Activated CD8-positive, alpha-beta memory T cell treated with anti-CD3 and anti-CD28 coated beads for 24 hours (primary cell): Measurements from ENCODE around the gene FNDC8.
"Not testable (repeated sequence)": the region's sequence is repeated elsewhere in the genome, so short reads cannot be mapped to it uniquely, and the experiment has no call there.

Experiments
- DNase-seq: peaks from one replicate; pipeline ENCODE4 v3.0.0-alpha.2; 2020

The FNDC8 gene

DNA sequence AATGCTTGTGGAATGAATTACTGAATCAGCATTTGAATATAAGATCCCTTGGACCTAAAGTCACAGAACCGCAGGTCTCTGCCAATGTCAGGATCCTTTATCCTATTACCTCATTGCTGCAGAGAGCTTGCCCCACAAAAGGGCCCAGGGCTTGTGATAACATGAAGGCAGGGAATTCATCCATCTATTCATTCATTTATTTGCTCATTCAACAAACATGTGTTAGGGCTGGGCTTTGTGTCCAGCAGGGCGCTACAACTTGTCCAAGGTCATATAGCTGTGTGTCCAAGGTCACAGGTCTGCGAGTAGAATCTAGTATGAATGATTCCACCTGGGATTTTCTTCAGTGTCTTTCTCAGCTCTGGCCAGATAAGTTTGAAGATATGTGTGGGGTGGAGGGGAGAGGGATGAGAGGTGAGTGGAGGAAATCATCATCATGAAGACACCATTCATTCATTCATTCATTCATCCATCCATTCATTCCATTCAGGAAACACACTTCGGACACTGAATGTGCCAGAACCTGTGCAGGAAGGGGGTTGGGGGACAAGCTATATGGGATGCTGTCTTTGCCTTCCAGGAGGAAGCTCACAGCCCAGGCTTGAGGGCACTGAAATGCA, 24.9 kb downstream of the FNDC8 start:
- DNase-seq = no peak

DNA sequence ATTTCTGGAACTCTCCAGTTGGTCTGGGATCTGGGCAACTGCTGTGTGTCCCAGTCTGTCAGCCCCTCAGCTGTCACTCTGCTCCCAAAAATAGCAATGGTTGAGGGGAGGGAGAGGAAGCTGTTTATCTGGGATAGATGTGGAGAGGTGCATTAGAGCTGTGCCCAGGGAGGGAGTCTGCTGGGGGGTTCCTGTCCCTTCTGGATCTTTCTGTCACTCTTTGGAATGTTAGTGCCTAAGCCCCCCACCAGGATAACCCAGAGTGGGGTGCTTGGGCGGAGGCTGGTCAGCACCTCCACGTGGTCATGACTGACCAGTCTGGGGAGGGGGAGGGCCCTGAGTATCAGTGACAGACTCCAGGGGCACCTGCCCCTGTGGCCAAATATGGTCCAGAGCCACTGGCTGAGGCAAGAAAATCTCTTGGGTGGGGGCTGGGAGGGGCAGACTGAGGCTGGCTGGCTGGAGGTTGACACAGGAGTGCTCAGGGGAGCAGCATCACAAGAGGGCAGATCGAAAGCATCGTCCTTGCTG, 26.0 kb downstream of the FNDC8 start, which contains the start of gene UNC45B:
UNC45B (plus strand) TSS at position 443 of the 531 bp plus-strand sequence. CDS start 447 bp downstream, outside the sequence.
- no peak for DNase-seq

DNA sequence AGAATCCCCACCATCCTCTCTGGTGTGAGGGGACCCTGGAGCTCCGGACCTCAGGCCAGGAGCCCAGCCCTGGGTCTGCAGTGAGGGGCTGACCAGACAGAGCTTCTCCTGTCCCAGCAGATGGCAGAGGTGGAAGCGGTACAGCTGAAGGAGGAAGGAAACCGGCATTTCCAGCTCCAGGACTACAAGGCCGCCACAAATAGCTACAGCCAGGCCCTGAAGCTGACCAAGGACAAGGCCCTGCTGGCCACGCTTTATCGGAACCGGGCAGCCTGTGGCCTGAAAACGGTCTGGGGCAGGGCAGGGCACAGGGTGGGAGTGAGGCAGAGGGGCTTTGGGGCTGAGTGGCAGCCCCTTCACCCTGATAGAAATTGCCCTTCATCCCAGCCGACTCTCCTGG, 26.7 kb downstream of the FNDC8 start:
- DNase-seq = no peak

DNA sequence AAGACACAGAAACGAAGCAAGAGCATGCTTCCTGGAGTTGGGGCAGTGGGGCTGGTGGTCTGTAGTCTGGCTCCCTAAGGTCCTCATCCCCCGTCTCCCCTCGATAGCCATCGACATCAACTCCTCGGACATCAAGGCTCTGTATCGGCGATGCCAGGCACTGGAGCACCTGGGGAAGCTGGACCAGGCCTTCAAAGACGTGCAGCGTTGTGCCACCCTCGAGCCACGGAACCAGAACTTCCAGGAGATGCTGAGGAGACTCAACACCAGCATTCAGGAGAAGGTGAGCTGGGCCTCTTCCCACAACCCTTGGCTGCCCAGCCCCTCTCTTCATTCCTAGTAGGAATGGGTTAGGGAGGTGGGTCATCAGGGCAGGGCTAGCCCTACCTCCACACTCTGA, 28.5 kb downstream of the FNDC8 start:
- DNase-seq = no peak

GRCh38 chr17:35151080-35151479, 29.7 kb downstream of the FNDC8 start:
- DNase-seq = not testable (repeated sequence)

GRCh38 chr17:35152421-35153140, 31.2 kb downstream of the FNDC8 start:
- DNase-seq = no peak

DNA sequence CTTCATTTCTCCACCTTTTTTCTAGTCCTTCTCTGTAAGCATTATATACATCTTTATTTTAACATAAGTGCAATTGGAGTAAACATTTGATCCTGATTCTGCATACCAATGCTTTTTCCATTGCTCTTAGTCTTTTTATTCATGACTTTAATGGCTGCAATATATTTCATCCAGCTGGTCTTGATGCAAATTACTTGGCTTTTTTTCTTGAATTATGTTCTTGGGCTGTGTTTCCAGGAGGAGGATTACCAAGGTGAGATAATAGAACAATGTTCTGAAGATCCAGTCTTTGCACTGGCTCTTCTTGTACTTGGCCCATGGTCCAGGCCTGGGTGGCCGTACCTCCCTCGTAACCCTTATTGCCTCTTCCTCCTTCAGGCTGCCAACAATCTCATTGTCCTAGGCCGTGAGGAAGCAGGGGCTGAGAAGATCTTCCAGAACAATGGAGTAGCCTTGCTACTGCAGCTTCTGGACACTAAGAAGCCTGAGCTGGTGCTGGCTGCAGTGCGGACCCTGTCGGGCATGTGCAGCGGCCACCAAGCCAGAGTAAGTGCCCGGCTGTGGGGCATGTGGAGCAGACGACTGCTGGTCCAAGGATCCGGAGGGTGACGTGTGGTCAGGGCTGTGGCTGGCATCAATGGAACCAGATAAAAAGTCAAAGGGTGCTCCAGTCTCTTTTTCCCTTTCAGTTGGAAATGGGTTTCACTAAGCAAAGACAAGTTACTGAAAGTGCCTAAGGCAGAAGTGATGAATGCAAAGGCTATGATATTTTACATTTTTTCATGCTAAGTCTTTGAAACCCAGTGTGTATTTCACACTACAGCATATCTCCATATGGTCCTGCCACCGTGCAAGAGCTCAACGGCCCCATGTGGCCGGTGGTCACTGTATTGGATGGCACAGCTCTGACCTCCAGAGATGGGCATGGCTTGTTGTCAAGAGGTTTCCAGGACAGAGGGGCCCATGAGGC, 33.1 kb downstream of the FNDC8 start:
- DNase-seq = no peak

GRCh38 chr17:35155246-35155645, 33.8 kb downstream of the FNDC8 start:
- no peak for DNase-seq

DNA sequence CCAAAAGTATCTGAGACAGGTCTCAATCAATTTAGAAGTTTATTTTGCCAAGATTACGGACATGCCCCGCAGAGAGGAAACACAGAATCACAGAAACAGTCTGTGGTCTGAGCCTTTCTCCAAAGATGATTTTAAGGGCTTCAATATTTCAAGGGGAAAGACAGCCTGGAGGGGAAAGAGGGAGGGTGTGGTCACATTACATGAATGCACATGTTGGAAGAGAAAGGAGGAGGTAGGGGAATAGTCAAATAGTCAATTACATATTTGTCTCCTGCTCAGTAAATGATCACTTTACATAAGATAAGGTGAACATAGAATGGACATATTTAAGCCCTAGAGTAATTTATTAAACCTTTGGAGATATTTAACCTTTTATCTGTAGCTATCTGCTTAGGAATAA, 38.5 kb downstream of the FNDC8 start:
- no peak for DNase-seq

DNA sequence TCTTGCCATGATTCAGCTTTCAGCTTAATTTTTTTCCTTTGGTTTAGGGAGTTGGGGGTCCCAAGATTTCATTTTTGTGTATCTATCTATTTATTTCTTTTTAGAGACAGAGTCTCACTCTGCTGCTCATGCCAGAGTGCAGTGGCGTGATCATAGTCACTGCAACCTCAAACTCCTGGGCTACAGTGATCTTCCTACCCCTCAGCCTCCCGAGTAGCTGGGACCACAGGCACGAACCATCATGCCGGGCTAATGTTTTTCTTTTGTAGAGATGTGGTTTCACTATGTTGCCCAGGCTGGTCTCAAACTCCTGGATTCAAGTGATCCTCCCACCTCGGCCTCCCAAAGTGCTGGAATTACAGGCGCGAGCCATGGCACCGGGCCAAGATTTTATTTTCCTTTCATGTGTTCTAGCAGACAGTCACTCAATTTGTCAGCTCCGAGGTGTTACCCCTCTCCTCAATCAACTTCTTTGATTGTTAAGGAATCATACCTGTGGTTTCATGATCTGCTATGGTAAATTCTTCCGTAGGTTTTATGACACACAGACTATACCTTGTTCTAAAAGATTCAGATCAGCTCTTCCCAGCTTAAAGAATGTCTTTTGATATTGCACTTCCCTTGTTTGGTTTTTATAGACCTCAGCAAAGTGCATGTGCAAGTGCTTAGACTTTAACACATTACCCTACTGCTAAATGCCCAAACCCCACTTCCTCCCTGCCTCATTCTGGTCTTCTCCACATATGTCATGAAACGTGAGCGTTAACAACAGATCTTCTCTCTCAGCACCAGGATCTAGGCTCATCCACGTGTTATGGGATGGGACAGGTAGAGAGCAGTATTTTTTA, 39.2 kb downstream of the FNDC8 start:
- DNase-seq = peak; percentile 74

GRCh38 chr17:35161281-35161761, 39.9 kb downstream of the FNDC8 start:
- DNase-seq = no peak

DNA sequence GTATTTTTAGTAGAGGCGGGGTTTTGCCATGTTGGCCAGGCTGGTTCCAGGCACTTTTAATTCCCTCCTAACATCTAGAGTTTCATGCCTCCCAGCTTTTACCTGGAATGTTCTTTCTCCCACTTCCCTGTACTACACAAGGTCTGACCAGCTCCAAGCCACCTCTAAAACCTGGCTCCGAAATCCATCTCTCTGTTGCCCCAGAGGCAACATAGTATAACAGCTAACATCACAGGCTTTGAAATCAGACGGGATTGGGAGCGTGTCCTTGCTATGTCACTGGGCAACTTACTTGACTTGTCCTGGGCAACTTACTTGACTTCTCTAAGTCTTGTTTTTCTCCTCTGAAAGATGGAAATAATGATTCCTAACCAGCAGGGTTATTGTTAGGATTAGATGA, 41.3 kb downstream of the FNDC8 start:
- no peak for DNase-seq

GRCh38 chr17:35163886-35164285, 42.5 kb downstream of the FNDC8 start:
- DNase-seq = no peak

DNA sequence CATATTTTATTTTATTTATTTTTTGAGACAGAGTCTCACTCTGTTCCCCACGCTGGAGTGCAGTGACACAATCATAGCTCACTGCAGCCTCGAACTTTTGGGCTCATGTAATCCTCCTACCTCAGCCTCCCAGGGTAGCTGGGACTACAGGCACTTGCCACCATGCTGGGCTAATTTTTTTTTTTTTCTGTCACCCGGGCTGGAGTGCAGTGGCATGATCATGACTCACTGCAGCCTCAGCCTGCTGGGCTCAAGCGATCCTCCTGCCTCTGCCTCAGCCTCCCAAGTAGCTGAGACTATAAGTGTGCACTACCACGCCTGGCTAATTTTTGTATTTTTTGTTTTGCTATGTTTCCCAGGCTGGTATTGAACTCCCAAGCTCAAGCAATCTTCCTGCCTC, 43.3 kb downstream of the FNDC8 start:
- DNase-seq = no peak

- DNase-seq = no peak
Measured at GRCh38 chr17:35166526-35166925, 45.1 kb downstream of the FNDC8 start.

DNA sequence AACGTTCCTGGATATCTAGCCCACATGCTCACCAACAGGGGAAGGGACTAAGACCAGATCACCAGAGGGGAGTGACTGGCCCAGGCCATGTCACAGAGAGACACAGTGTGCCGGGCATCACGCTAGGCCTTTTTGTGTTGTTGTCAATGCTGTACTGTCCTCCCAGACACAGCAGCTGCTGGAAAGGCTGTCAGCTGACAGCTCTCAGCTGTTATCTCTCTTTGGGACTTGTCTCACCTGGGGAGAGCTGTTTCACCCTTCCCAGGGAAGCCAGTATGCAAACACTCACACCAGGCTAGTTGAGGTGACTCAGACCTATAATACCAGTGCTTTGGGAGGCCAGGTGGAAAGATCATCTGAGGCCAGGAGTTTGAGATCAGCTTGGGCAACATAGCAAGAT, 45.6 kb downstream of the FNDC8 start:
- no peak for DNase-seq

DNA sequence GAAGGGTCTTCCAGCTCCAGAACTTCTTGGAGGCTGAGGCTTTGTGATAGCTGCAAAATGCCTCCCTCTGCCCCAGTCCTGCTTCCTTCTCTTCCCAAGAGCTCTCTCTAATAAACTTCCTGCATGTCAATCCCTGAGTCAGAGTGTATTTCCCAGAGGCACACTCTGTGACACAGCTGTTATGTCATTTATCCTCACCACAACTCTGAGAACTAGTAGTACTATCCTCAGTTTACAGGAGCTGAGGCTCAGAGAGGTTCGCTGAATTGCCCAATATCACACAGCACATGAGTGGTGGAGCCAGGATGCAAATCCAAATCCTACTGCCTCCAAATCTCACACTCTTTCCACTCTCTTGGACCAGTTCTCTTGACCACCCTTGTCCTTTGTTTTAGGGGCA, 46.3 kb downstream of the FNDC8 start:
- no peak for DNase-seq

- DNase-seq = no peak
Measured at GRCh38 chr17:35169835-35170363, 48.5 kb downstream of the FNDC8 start.

DNA sequence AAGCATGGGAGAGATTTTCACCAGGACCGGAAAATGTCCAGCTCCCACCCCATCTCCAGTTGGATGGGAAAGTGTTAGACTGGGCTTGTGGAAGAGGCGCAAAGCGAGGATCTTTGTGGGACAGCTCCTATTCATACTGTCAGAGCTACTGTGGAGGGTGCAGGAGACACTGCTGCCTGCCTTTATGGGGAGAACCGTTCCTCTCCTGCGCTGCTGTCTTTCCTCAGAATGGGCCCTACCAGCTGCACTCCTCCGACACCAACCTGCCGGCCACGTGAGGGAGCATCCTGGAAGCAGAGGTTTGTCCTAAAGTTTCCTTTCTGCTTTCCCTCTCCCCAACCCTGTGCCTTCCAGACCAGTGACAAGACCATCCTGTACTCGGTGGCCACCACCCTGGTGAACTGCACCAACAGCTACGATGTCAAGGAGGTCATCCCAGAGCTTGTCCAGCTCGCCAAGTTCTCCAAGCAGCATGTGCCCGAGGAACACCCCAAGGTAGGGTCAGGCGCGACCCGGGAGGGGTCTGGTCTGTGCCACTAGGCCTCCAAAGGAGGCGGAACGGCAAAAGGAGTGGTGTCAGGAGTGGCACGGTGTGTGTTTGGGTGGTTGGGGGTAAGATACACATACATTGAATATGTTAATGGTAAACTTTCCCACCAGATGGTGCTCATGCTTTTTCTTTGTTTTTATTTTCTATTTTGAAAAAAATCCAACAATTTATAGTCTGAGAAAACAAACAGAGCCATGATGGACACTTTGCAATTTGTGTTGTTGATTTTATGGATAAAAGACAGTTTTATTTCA, 49.8 kb downstream of the FNDC8 start:
- peak; percentile 74 for DNase-seq

GRCh38 chr17:35171834-35172233, 50.4 kb downstream of the FNDC8 start:
- no peak for DNase-seq

- DNase-seq = peak; percentile 59
Measured at GRCh38 chr17:35172321-35172720, 50.9 kb downstream of the FNDC8 start.
